ENCODE data around the gene MC3R.

Gene MC3R

GRCh38 chr20:56247954-56248782, at the start of gene MC3R:
Gene MC3R, plus strand, starts transcription at chr20:56248732. Its CDS starts 112 bp downstream, at chr20:56248844.
- no peak within 1 kb of the TSS for H3K27ac ChIP-seq
- no peak for TF ChIP-seq Cebpa-rat (IDR thresholded peaks at IDR 0.05)
- H3K36me3 ChIP-seq, result no peaks in the 10 kb centered on the region
- H3K27me3 ChIP-seq, result no peaks in the 10 kb centered on the region
- no peak within 1 kb of the TSS for H3K4me3 ChIP-seq
- no peak within 1 kb of the TSS for H3K4me2 ChIP-seq
- peaks cover 0 to 12% (median 7%) of the 10 kb centered on the region in 10 experiments; a peak in 13 of 20 replicates for H3K4me1 ChIP-seq
- no peaks in the 10 kb centered on the region for H3K9me3 ChIP-seq (replicated peaks in 1 of 11)
- H3K9ac ChIP-seq, result no peak within 1 kb of the TSS
- no peaks in the 10 kb centered on the region for H4K20me1 ChIP-seq

GRCh38 chr20:56200456-56200855, 48.1 kb upstream of the MC3R start:
- Histone ChIP-seq H3K9ac (no peak overlapping the region), H3K4me2 (no peak overlapping the region), H4K20me1 (no peaks in the 10 kb centered on the region), H3K4me1 (peaks cover 0 to 8% (median 7%) of the 10 kb centered on the region in 10 experiments; a peak in 11 of 20 replicates), H3K36me3 (no peaks in the 10 kb centered on the region), H3K9me3 (replicated peaks in 1 of 11) (peaks cover 26 to 33% (median 29%) of the 10 kb centered on the region in 11 experiments), H3K27me3 (no peaks in the 10 kb centered on the region), H3K4me3 (no peak overlapping the region), H3K27ac (no peak overlapping the region)
- no peak for TF ChIP-seq Cebpa-rat (IDR thresholded peaks at IDR 0.05)

- peaks cover 26 to 33% (median 29%) of the 10 kb centered on the region in 11 experiments for H3K9me3 ChIP-seq (replicated peaks in 1 of 11)
- no peak overlapping the region for H3K4me2 ChIP-seq
- H3K27me3 ChIP-seq, result no peaks in the 10 kb centered on the region
- H3K4me1 ChIP-seq, result peaks cover 0 to 8% (median 7%) of the 10 kb centered on the region in 10 experiments; a peak in 11 of 20 replicates
- H3K9ac ChIP-seq, result no peak overlapping the region
- TF ChIP-seq Cebpa-rat (IDR thresholded peaks at IDR 0.05), result no peak
- no peak overlapping the region for H3K4me3 ChIP-seq
- H3K36me3 ChIP-seq, result no peaks in the 10 kb centered on the region
- H3K27ac ChIP-seq, result no peak overlapping the region
- no peaks in the 10 kb centered on the region for H4K20me1 ChIP-seq
Measured at GRCh38 chr20:56202493-56203077, 45.9 kb upstream of the MC3R start.

GRCh38 chr20:56204206-56204605, 44.3 kb upstream of the MC3R start:
- Histone ChIP-seq H3K27ac (no peak overlapping the region), H4K20me1 (no peaks in the 10 kb centered on the region), H3K9ac (no peak overlapping the region), H3K27me3 (no peaks in the 10 kb centered on the region), H3K4me2 (peak overlapping the region in 7 of 11 experiments; percentile 2 to 62 (median 49); a peak in 11 of 22 replicates), H3K9me3 (replicated peaks in 1 of 11) (peaks cover 18 to 24% (median 22%) of the 10 kb centered on the region in 11 experiments), H3K4me3 (no peak overlapping the region), H3K4me1 (peaks cover 0 to 12% (median 7%) of the 10 kb centered on the region in 10 experiments; a peak in 11 of 20 replicates), H3K36me3 (no peaks in the 10 kb centered on the region)
- TF ChIP-seq Cebpa-rat (IDR thresholded peaks at IDR 0.05), result no peak

GRCh38 chr20:56205346-56205745, 43.2 kb upstream of the MC3R start:
- Histone ChIP-seq H3K9me3 (replicated peaks in 1 of 11) (peaks cover 6 to 13% (median 11%) of the 10 kb centered on the region in 11 experiments), H4K20me1 (no peaks in the 10 kb centered on the region), H3K27ac (no peak overlapping the region), H3K4me1 (peaks cover 0 to 12% (median 7%) of the 10 kb centered on the region in 10 experiments; a peak in 11 of 20 replicates), H3K9ac (no peak overlapping the region), H3K4me3 (no peak overlapping the region), H3K4me2 (no peak overlapping the region), H3K27me3 (no peaks in the 10 kb centered on the region), H3K36me3 (no peaks in the 10 kb centered on the region)
- TF ChIP-seq Cebpa-rat (IDR thresholded peaks at IDR 0.05), result no peak

GRCh38 chr20:56207656-56208055, 40.9 kb upstream of the MC3R start:
- Histone ChIP-seq H3K9ac (no peak overlapping the region), H3K4me3 (no peak overlapping the region), H3K4me2 (peak overlapping the region in 1 of 11 experiments; percentile 20; a peak in 1 of 22 replicates), H3K4me1 (peaks cover 0 to 12% (median 7%) of the 10 kb centered on the region in 10 experiments; a peak in 11 of 20 replicates), H3K27ac (no peak overlapping the region), H4K20me1 (no peaks in the 10 kb centered on the region), H3K27me3 (no peaks in the 10 kb centered on the region), H3K36me3 (no peaks in the 10 kb centered on the region), H3K9me3 (replicated peaks in 1 of 11) (no peaks in the 10 kb centered on the region)
- TF ChIP-seq Cebpa-rat (IDR thresholded peaks at IDR 0.05), result no peak

GRCh38 chr20:56208121-56208520, 40.4 kb upstream of the MC3R start:
- Histone ChIP-seq H3K4me1 (peaks cover 0 to 12% (median 7%) of the 10 kb centered on the region in 10 experiments; a peak in 11 of 20 replicates), H3K4me2 (peak overlapping the region in 1 of 11 experiments; percentile 20; a peak in 1 of 22 replicates), H3K9ac (no peak overlapping the region), H3K36me3 (no peaks in the 10 kb centered on the region), H3K27me3 (no peaks in the 10 kb centered on the region), H3K4me3 (no peak overlapping the region), H3K9me3 (replicated peaks in 1 of 11) (no peaks in the 10 kb centered on the region), H4K20me1 (no peaks in the 10 kb centered on the region), H3K27ac (no peak overlapping the region)
- no peak for TF ChIP-seq Cebpa-rat (IDR thresholded peaks at IDR 0.05)

GRCh38 chr20:56211051-56211450, 37.5 kb upstream of the MC3R start:
- Histone ChIP-seq H3K36me3 (no peaks in the 10 kb centered on the region), H3K9me3 (replicated peaks in 1 of 11) (no peaks in the 10 kb centered on the region), H3K27ac (no peak overlapping the region), H3K9ac (no peak overlapping the region), H3K4me3 (no peak overlapping the region), H3K27me3 (no peaks in the 10 kb centered on the region), H3K4me1 (peaks cover 0 to 4% (median 0%) of the 10 kb centered on the region in 10 experiments; a peak in 1 of 20 replicates), H3K4me2 (no peak overlapping the region), H4K20me1 (no peaks in the 10 kb centered on the region)
- TF ChIP-seq Cebpa-rat (IDR thresholded peaks at IDR 0.05), result peak in 6 of 11 experiments; percentile 16 to 46 (median 32); a peak in 2 of 22 replicates

- no peak for TF ChIP-seq Cebpa-rat (IDR thresholded peaks at IDR 0.05)
- no peaks in the 10 kb centered on the region for H3K27me3 ChIP-seq
- no peak overlapping the region for H3K4me3 ChIP-seq
- H3K9ac ChIP-seq, result no peak overlapping the region
- H3K4me2 ChIP-seq, result no peak overlapping the region
- peaks cover 0 to 4% (median 0%) of the 10 kb centered on the region in 10 experiments; a peak in 1 of 20 replicates for H3K4me1 ChIP-seq
- H3K36me3 ChIP-seq, result no peaks in the 10 kb centered on the region
- H4K20me1 ChIP-seq, result no peaks in the 10 kb centered on the region
- no peak overlapping the region for H3K27ac ChIP-seq
- H3K9me3 ChIP-seq (replicated peaks in 1 of 11), result no peaks in the 10 kb centered on the region
Measured at GRCh38 chr20:56212091-56212490, 36.4 kb upstream of the MC3R start.
